CD4-positive, alpha-beta T cell treated with Interleukin-21 for 1 hour (primary cell): ENCODE data around the gene SLC31A2.

Experiments used
- DNase-seq: peaks from one replicate; pipeline ENCODE4 v3.0.0-alpha.2; 2020

Gene SLC31A2

GRCh38 chr9:113187929-113188595 lies 37.3 kb downstream of the SLC31A2 start:
- peak; percentile 11 for DNase-seq

- DNase-seq, result no peak
Measured at GRCh38 chr9:113192455-113192854, 41.6 kb downstream of the SLC31A2 start.

- no peak for DNase-seq
Measured at GRCh38 chr9:113199683-113200329, 49.0 kb downstream of the SLC31A2 start.

GRCh38 chr9:113205432-113205831 lies 54.6 kb downstream of the SLC31A2 start:
- DNase-seq, result no peak

GRCh38 chr9:113205861-113206260 lies 55.1 kb downstream of the SLC31A2 start:
- no peak for DNase-seq

- DNase-seq, result no peak
Measured at GRCh38 chr9:113210815-113211214, 60.0 kb downstream of the SLC31A2 start.
